HK-2 (cell line): ENCODE results near the gene TRA2B.

Source experiments
- DNase-seq: peaks from one replicate; pipeline ENCODE4 v3.0.0-alpha.2; 2018; ENCODE audit not compliant: unreplicated experiment

The TRA2B gene

DNA sequence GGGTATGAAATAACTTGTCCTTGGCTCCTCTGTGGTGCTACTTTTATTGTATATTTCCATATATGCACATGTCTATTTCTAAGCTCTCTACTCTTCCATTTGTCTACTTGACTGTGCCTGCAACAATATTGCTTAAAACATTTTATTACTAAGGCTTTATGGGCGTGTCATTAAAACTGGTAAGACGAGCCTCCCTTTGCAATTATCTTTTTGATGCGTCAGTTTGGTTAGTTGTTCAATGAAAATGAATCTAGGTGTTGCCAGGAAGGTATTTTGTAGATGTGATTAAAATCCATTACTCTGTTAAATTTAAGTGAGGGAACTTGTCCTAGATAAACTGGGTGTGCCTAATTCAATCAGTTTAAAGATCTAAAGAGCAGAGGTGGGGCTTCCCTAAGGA lies 12.9 kb upstream of the TRA2B start:
- DNase-seq, result no peak

DNA sequence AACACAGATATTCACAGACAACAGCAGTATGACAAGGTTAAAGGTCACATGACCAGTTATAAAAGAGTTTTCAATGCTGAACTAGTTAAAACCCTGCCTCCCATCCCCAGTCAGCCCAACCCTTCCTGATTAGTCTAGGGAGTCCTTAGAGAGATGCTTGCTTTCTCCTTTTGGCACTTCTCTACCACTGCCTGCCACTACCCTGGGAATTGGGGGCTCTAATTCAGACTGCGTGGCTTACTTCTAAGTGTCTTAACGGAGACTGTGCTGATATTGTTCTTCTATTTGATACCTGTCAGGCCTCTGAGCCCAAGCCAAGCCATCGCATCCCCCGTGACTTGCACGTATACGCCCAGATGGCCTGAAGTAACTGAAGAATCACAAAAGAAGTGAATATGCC lies 11.7 kb upstream of the TRA2B start:
- no peak for DNase-seq

DNA sequence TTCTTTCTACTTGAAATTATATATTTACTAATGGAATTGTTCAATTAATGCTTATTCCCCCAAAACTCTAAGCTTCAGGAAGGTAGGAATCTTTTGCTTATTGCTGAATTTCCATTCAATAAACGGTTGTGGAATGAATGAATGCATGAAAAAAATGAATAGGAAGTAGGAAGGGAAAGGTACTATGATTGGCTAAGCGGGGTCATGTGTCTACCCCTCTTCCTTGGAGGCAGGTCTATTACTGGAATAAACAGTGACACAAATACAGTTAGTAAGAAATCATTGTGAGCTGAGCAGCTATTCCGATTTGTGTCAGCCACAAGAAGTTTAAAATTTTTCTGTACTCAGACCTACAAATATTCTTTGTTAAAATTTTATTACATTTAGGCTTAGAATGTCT lies 10.5 kb upstream of the TRA2B start:
- DNase-seq, result no peak

DNA sequence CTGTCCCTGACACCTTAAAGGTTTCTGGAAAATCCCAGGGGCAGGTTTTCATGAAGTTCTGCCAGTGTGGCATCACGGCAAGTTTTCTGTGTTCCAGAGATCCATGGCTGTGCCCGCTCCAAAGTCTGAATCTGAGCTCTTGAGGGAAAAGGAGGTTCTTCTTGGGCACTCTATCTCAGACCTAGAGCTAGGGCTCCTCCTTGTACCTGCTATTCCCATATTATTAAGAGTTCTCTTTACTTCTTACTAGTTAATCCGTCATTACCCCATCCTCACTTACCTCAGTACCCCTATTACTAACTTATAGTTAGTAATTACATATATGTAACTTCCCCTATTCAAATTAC lies 5.9 kb upstream of the TRA2B start:
- no peak for DNase-seq

DNA sequence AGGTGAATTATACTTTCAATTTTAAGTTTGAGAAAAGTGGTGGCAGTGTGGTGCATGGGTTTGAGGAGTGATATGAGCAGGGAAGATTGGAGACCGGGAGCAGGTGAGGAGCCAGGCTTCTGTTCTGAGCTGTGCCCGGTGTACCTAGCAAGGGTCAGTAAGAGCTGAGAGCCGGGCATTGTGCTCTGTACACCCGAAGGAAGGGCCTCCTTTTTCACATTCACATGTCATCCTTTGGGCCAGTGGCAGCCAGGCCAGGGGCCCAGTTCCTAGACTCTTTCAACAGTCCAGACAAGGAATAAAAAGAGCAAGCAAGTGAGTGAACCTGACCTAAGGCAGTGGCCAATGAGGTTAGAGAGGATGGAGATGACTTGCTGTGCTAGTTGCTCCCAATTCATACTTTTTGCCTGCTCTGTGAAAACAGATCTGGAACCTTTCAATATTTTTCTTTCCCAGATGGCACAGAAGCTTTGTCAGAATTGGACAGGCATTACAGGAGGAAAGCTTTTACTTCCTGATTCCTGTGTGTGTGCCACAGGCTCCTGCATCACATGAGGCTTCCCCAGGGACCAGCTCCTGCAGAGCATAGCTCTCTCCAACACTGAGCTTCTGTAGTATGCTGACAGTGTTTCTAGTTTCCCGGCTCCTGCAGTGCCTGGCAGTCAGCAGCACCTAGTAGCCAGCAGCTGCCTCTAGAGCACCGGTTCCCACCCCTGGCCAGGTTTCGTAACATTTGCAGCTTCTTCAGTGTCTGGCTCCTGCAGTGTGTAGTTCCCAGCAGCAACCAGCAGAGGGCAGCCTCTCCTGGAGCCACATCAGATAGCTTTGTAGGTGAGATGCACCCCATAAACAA lies 5.3 kb upstream of the TRA2B start:
- peak; percentile 87 for DNase-seq

DNA sequence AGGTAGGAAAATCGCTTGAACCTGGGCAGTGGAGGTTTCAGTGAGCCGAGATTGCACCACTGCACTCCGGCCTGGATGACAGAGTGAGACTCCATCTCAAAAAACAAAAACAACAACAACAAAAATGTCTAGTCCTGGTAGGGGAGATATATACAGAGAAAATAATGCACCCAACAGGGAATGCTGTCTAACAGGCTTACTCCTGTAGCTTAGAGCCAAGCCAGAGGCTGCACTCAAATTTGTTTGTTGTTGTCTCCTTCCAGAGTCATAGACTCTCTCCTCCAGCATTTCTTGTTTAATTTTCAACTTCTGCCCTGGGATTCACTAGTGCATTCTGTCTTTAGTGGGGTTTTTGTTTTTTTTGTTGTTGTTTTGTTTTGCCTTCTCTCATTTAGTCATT lies 4.6 kb upstream of the TRA2B start:
- DNase-seq, result no peak

DNA sequence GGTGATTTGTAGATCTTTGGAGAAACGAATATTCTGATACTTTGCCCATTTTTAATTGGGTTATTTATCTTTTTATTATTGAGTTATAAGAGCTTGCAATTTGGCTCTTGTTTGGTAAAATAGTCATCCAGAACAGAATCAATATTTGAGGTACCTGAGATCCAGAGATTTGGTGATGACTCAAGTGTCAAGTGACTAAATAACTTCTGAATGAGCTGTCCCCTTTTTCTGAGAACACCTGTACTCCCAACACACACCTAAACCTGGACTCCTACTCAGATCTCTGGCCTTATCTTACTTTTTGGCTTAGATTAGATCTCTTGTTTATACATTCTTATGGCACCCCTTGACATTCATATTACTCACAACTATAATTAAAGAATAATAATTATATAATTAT lies 3.1 kb upstream of the TRA2B start:
- DNase-seq, result no peak

DNA sequence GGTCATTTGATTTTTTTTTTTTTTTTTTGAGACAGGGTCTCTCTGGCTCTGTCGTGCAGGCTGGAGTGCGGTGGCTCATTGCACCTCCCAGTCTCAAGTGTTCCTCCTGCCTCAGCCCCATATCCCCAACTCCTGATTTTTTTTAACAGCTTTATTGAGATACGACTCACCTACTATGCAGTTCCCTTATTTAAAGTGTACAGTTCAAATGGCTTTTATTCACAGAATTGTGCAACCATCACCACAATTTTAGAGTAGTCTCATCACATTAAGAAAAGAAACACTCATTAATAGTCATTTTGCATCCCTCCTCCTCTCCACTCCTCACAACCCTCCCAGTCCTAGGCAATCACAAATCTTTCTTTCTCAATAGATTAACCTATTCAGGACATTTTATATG lies 1.9 kb upstream of the TRA2B start:
- DNase-seq, result no peak

DNA sequence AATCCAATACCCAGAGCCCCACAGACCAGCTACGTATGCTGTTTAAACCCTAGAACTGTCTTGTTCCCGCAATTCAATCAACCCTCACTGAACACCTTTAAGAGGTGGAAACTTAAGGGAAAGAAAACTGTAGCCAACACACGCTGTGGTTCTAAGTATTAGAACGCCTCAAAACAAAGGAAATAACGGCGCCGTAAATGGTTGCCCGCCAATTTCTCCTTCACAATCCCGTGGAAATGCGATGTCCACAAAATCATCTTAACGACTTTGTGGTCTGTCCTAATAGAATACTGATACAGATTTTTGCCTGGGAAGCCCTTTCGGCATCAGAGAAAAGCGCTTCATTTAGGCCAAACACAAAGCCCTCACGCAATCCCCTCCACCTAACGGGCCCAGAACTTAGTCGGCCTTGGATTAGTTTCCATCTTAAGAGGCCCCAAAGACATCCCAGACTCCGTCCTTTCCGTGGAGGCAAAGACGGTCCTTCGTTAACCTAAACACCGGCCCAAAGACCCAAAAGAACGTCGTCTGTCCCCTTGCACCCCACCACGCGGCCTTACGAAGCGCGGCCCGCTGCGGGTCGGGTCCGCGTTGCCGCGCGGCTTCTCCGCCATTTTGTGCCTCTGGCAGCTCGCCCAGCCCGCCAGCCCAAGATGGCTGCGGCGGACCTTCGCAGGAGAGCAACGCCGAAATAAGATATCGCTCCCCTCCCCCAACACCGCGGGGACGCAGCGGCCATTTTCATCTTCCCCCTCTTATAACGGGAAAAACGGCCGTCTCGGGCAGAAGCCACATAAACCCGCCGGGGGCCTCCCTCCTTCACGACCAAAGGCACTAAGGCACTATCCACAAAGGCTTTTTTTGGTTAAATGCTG lies 763 bp downstream of the TRA2B start:
- peak; percentile 89 for DNase-seq

DNA sequence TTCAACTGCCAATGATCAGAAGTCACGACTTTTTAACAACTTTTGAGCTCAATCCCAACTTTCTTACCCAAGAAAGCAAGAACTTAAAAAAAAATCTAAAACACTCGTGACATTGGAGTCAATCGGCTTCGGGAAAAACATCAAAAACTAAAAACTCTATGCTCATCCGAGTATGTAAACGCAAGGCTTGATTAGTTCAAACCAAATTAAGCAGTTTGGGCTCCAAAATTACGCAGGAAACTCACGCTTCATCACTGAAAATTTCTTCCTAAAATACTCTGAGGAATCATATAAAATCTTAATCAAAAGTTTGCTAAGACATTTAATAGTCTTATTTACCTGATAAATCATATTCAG lies 1.6 kb downstream of the TRA2B start:
- DNase-seq, result no peak

DNA sequence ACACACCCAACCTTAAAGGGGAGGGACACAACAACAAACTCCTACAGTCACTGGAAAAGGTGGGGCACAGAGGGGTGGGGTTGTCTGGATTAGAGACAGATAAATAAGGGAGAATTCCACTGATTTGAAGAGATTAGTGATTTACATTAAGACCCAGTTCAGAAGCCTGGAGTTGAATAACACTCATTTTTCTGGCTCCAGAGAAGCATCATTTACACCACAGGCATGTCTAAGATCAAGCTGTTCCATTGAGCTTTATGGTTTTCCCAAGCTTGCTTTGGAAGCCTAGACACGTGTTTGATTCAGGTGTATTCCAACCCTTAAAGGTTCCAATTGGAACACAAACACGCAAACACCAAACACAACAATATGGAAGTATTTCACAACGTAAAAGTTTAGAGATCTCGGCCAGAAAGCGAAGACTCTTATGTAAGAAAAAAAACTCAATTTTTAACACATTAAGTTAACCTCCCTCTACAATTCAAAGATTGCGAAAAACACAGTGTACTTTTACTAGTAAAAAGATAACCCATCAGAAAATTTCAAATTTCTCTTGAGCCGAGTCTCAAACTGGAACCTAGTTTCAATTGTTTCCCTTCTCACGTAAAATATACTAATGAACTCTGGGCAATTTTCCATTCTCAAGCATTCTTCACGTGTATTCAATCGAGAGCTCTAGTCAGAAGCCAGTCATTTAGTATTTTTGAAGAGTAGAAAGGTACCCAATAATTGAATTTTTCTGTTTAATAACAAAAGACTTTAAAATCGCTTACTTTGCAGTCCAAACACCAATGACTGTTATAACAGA lies 2.1 kb downstream of the TRA2B start:
- DNase-seq, result no peak

DNA sequence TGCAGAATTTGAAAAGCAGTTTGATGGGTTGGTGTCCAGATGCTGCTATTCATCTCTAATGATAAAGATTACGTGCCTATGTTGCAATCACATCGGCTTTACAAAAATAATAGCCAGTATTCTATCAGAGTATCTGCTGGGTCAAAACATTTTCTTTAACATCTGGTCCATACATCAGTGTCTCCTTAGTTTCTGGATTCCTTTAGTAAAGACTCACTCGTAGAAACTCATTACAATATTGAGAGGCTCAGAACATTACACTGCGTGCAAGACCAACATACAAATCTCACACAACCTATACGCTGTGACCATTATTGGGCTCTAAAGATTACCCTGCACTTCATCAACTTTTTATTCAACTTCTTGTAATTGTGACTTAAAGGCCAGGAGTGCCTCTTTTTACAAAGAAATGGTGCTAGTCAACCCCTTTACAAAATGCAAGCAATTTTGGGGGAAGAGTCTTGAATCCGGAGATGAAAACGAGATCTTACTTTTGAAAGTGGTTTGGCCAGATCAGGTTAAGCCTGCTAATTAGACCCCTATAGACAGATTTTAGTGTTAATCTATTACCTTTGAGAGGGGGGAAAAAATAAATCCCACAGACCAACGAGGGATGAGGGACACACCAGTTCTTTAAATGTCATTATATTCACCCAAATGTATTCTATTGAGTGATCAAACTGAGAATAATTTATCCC lies 2.9 kb downstream of the TRA2B start:
- no peak for DNase-seq

DNA sequence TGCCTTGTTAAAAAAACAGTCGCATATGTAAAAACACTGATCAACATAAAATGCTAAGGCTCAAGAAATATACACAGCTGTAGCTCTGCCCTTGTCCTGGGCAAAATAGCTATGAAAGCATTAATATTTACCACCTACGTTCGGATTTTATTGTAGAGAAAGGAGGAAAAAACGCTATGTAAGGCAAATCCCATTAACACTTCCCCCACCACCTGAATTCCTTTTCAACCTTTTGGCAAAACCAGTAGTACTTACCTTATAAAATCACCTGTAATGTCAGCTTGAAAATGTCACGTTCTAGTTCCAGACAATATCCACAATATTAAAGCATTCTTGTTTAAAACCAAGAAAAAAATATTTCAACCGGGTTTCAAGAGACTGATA lies 3.6 kb downstream of the TRA2B start:
- no peak for DNase-seq

DNA sequence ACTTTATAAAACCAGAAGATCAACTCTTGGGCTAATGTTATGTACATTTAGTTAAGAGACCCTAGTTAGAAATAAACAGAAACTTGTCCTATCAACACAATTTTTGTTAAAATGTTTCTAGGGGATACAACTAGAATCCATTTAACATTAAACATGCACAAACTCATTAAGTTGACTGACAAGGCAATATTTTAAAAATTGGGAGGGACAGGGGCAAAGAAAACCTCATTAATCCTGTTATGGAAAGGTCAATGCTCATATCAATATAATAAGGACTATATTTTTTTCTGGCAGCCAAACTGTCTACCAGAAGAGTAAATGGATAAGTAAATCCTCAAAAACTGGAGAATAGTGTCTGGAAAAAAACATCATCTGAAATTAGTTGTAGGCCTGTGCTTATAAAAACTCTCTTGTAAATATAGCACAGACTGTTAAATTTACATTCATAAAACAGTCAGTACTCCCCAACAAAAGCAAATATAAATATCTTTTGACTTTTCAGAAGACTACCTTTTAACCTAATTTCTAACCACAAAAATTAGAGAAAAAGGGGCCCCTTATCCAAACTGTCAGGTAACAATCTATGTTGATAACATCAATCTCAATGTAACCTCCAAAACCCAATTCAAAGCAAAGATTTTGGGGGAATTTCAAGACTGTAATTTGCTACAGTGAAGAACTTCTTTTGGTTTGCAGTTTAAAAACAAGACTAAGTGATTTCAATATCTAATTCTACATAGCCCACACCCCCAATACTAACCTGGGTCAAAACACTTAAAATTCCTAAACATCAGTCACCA lies 4.2 kb downstream of the TRA2B start:
- DNase-seq, result no peak

DNA sequence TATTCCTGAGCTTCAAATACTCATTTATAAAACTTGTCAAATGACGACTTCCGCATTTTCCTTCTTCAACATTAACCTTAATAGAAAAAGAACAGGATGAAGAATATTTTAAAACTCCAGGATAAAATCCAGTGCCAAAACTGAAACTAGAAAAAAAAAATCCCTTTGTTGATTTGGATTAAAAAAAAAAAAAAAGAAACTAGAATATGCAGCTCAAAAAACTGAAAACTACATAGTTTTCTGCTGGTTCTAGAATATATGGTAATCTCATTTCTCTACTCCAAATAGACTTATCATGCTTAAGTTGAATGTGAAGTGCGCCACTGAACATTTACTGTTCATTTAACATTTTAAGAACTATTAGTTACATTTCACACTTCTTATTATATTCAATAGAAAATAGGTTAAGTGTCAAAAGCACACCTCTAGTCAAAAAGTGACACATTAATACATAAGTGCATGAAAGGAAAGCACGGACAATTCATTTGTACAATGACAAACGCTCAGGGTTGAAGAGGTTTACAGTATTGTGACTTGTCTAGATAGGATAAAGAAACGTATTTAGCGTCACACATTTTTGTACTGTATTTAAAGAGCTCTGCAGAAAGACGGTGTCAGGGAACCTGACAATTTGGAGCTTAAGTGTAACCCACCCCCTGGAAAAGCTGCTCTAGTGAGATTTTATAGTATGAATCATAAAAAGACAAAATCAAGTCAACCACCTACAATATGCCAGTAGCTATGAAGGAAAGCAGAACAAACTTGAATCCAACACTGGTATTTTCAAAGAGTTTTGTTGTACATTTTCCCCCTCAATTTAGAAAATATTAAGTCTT lies 5.8 kb downstream of the TRA2B start:
- DNase-seq, result no peak

DNA sequence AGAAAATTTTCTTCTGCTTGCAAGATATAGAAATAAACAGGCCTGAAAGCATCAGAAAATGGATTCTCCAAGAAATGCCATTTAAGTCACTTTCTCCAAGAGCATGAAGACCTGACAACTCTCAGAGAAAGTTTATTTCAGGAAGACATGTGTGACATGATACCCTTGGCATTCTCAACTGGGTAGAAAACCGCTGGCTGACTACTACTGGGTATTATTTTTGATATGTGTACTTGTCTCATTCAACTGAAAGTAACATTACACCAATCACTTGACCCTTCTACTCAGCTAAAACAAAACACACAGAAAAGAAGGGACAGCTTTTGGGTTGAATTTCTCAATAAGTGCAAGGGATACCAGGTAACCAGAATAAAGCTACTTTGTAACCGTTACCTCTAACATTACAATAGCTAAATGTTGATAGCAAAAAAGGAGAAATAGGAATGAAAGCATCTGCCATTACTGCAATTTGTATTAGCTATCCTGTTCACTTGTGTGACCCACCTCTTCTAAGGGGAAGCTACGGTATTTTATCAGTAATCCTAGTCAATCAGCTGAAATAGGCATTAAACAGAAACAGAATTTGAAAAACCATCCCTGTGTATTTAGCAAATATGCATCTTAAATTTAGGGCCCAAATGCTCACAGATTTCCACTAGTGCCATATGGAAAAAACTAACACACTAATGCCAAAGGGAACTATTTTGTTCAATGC lies 7.3 kb downstream of the TRA2B start:
- no peak for DNase-seq

DNA sequence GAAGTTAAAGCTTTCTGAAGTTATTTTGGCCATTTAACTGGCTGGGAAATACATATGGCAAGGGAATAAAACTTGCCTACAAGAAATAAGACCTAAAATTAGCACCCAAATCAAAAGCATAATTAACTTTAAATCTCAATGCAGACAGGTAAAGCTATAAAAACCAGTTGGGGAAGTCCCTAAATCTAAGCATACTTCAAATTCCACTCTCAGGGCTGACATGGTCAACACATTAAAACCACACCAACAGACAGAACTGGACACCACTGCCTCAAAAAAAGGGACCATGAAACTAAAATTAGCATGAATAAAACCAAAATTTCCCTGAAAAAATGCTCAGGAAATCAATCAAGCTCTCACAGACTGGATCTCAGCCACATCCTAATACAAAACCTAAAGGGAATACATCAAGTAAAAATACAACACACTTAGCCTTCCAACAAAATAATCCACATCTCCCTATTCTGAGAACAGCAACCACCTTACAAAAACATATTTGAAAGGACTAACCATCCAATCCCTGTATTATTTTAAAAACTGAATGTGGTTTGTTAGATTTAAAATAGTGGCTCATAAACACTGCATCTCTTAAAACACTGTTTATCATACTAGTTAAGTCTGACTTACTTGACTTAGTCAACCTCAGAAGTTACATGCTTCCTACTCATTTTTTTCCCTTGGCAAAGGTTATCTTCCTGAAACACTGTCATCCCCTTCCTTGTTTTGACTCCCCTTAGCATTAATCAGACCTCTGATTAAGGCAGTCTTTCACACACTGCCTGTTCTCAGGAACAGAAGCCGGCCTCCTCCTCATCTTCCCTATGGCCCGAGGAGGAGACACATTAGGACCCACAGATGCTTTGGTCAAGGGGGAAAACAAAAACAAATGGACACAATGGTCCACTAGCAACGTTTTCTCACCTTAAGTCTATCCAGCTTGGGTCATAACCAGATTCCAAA lies 8.3 kb downstream of the TRA2B start:
- DNase-seq, result no peak

DNA sequence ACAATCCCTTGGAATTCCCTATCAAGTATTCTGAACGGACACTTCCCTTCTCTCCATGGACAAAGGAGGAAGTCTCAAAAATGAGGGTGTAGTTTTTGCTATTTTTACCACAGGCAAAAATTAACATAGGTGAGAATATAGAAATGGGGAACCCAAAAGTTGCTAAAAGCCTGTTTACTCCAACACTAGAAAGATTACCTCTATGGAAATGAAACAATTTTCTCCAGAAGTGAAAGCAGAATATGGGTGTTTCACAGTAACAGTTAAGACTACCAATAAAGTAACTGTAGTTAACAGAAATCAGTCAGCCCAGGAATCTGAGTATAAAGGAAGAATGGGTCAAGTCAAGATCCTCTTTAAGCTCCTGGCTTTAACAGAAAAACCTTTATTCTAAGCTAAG lies 9.3 kb downstream of the TRA2B start:
- no peak for DNase-seq
